Heart right ventricle (tissue), 16 donors: ENCODE data around the gene CD99L2. TPM values are rescaled to one million over a fixed set of nuclear protein-coding genes. Genes with fewer than 3 reads are reported as not detected.

ENCODE experiments used
- ATAC-seq, 8 donors: fragments of 200-7000 bp; cut with Tn5 transposase; one replicate each; pipeline ENCODE4 v1.9.1; 2020; ENCODE audit warnings: mild to moderate bottlenecking in 8 of 8, moderate library complexity in 8 of 8, moderate number of reproducible peaks in 1 of 8
- DNase-seq, 2 donors: peaks; one replicate each; pipeline ENCODE4 v3.0.0-alpha.2; 2020
- H3K27ac ChIP-seq, 10 donors: fragments of 200-600 bp; sonication (generic) in 2 of 10; one replicate each; pipeline versions ENCODE4 v1.5.0 to v1.8.0; 2020 to 2022; ENCODE audit warnings: mild to moderate bottlenecking in 3 of 10
- H3K27me3 ChIP-seq, 7 donors: fragments of 200-600 bp; one replicate each; pipeline ENCODE4 v1.8.0; 2021 to 2022; ENCODE audit warnings: mild to moderate bottlenecking in 2 of 7
- H3K36me3 ChIP-seq, 9 donors: fragments of 200-600 bp; sonication (generic) in 1 of 9; one replicate each; pipeline versions ENCODE4 v1.5.0 to v1.8.0; 2020 to 2022; ENCODE audit warnings: mild to moderate bottlenecking in 2 of 9
- H3K4me1 ChIP-seq, 9 donors: fragments of 200-600 bp; sonication (generic) in 1 of 9; one replicate each; pipeline versions ENCODE4 v1.5.0 to v1.8.0; 2020 to 2022; ENCODE audit warnings: mild to moderate bottlenecking in 4 of 9
- H3K4me3 ChIP-seq, 10 donors: fragments of 200-600 bp; sonication (generic) in 2 of 10; one replicate each; pipeline versions ENCODE4 v1.5.0 to v1.8.0; 2020 to 2022; ENCODE audit warnings: mild to moderate bottlenecking in 7 of 10, moderate library complexity in 2 of 10
- H3K9me3 ChIP-seq, 11 donors: fragments of 200-600 bp in 10 of 11; sonication (generic) in 2 of 11; one replicate each; pipeline versions ENCODE4 v1.5.0 to v1.8.0; 2013 to 2022; ENCODE audit warnings: mild to moderate bottlenecking in 2 of 11, control low read depth in 1 of 11, moderate library complexity in 1 of 11
- CTCF ChIP-seq, 9 donors: fragments of 200-600 bp; sonication (generic) in 2 of 9; IDR thresholded peaks; one replicate each; pipeline versions ENCODE4 v1.5.0 to v1.8.0; 2021 to 2022; ENCODE audit warnings: antibody characterized with exemption in 9 of 9, mild to moderate bottlenecking in 5 of 9, moderate library complexity in 1 of 9
- WGBS, 2 donors: extraction: QIAGEN DNeasy Blood & Tissue Kit; methylation state at CpG; one replicate each; pipeline ENCODE4 v1.1.7; 2013; ENCODE audit warnings: inconsistent platforms in 1 of 2; 5-methylcytosine and 5-hydroxymethylcytosine counted together
- intact Hi-C, 10 donors: fragments of 100-400 bp; cut with DNase I; formaldehyde crosslinking; loops; one replicate each; pipeline versions ENCODE4 v1.11.1 to v1.14.2; 2022
- polyA plus RNA-seq, 2 donors: library from polyadenylated mRNA; stranded (reverse); fragments of 200-250 nt; gene quantifications; one replicate each; pipeline ENCODE4 v1.2.3, GENCODE V29; 2013
- total RNA-seq, 10 donors: library from RNA; stranded (reverse); fragmentation: NEBNext Ultra II Directional in 3 of 10; extraction: Animal tissue kit (Norgen Biotek cat#: 25700) in 3 of 10; gene quantifications; one replicate each; pipeline versions ENCODE4 v1.2.1 to v1.2.4, GENCODE V29; 2021 to 2023
- donor health status: Arrhythmogenic right ventricular cardiomyopathy.
- donor health status: ischemic (EF 13 %, LVEDD 7.1; RV severe dilation, severe dysfunction).
- donor health status: healthy with polysubstance abuse.
- donor health status: DM: no; HTN: yes; CAD: no.
- donor health status: DM: no; HTN: no; CAD: no.
- donor health status: ischemic (EF 25% LVEDD 6.9; RV normal size, moderate dysfunction).
- donor health status: ischemic (EF 25% LVEDD 5.7; RV mildly dilated, moderate dysfunction).
- donor health status: healthy.
- donor health status: DM: yes; HTN: yes; CAD: no.
- donor health status: Ischemic cardiomyopathy.
- donor health status: ischemic (EF 35%, LVEDD 5.7; RV mildly dilated, moderate dysfunction).
- donor health status: nonischemic (EF 11% LVEDD 7.7; RV severe dilation, severe dysfunction).
- donor health status: DM: yes; HTN: yes; CAD: no.
- donor health status: PGD.
- donor health status: ischemic (EF 29% LVEDD 5.4; RV normal size, mild dysfunction).
- donor health status: nonischemic (EF 23%, LVEDD 6.1; RV moderate dilation, normal function).

CD99L2 gene
- total and polyA plus RNA-seq, 12 donors = 32.6 to 122 (median 78.8) TPM

DNA sequence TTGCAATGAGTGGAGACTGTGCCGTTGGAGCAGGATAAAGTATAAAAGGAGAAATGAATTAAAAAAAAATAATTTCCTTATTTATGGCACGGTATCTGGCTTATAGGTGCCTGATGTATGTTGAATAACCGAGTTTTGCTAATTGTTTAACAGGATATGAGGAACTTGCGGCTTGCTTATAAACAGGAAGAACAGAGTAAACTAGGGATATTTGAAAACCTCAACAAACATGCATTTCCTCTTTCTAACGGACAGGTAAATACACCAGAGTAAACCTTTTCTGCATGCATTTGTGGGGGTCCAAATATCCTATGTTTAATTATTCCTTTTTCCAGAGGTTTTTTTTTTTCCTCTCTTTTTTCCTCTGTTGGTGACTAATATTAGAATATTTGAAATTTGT, 168.5 kb downstream of the CD99L2 start:
- DNase-seq (no peak), ATAC-seq (no peak)
- intact Hi-C loops = no loop called here
- Histone ChIP-seq H3K4me1 (peaks cover 0 to 3% (median 0%) of the 10 kb centered on the region in 9 donors), H3K27ac (no peak overlapping the region), H3K36me3 (peaks cover 0 to 82% (median 5%) of the 10 kb centered on the region in 9 donors), H3K4me3 (no peak overlapping the region), H3K9me3 (no peaks in the 10 kb centered on the region), H3K27me3 (no peaks in the 10 kb centered on the region)
- WGBS, 2 donors = 78 to 91% methylated on average over 5 of the region's 5 CpGs
- no peak for TF ChIP-seq CTCF (IDR thresholded peaks at IDR 0.05)

- WGBS, 2 donors = 90 to 93% methylated on average over 4 of the region's 4 CpGs
Observed at GRCh38 chrX:150719621-150720020, 178.8 kb downstream of the CD99L2 start.

More at GRCh38 chrX:150719621-150720020, 178.8 kb downstream of the CD99L2 start:
- Histone ChIP-seq H3K4me3 (no peak overlapping the region), H3K36me3 (peaks cover 0 to 10% (median 0%) of the 10 kb centered on the region in 9 donors), H3K4me1 (no peaks in the 10 kb centered on the region), H3K27ac (no peak overlapping the region), H3K27me3 (peaks cover 0 to 7% (median 0%) of the 10 kb centered on the region in 7 donors), H3K9me3 (no peaks in the 10 kb centered on the region)
- TF ChIP-seq CTCF (IDR thresholded peaks at IDR 0.05) = no peak
- intact Hi-C loops = loop anchor here in 4 of 10 donors (5.0 to 10.0 kb wide), 3 partner anchors 755 to 767 kb away; no protein-coding TSS in a partner anchor
- no peak for ATAC-seq
- no peak for DNase-seq

Other genes starting within 250 kb of the CD99L2 start
- 10 to 100 TPM; 15.4 to 24.9 (median 20.4) TPM for gene MTMR1, start 205.3 kb downstream of the CD99L2 start, total RNA-seq
- 1 to 10 TPM; 5.6 to 8.9 TPM for gene MTMR1, start 205.3 kb downstream of the CD99L2 start, polyA plus RNA-seq
- gene HMGB3, start 84.7 kb upstream of the CD99L2 start, total RNA-seq = 10 to 100 TPM in 7 of 10 donors, 1 to 10 TPM in 3; 5.1 to 16.4 (median 13.8) TPM
- 10 to 100 TPM in 1 of 2 donors, 1 to 10 TPM in 1; 8.9 to 13.9 TPM for gene HMGB3, start 84.7 kb upstream of the CD99L2 start, polyA plus RNA-seq